ENCODE results near the gene ODC1.

Gene ODC1

DNA sequence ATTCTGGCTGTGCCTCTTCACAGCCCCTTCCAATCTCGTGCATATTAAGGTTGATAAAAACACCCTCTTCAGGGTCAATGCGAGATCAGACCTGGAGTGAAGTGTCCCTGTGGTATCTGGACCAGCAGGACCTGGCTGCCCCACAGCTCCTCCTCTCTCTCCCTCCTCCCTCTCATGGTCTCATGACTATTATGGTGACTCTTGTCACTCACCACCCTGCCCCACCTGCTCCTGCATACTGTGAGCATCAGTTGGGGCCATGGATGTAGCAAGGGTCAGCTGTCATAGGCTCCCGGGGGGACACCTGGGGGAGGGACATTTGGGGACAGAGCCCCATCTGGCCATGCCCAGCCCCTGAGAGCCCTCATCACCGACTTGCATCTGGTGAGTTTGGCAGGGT is 50.2 kb downstream of the ODC1 start:
- no peak for DNase-seq

DNA sequence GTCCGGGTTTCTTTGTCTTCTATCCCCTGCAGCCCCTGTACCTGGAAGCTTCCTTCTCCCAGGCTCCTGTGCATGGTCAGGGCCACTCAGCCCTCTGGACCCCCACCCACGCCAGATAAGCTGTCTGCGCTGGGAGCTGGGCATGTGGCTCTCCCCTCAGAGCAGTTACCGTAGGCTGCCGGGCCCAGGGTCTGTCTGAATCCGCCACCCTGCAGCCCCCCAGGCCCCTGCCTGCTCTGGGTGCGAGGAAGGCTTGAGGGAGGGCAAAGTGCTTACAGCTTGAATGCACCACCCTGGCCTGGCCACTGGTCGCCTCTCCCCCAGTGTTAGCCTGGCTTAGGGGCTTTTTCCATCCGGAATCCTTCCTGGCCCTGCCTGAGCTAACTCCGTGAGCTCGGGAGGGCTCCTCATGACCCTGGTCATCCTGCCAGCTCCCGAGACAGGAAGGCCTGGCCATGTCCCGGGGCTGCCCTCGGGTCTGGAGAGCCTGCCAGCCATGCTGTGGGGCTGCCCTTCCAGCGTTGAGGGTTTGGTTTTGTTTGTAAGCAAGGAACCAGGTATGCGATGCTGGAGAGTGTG is 50.7 kb downstream of the ODC1 start:
- no peak for DNase-seq

DNA sequence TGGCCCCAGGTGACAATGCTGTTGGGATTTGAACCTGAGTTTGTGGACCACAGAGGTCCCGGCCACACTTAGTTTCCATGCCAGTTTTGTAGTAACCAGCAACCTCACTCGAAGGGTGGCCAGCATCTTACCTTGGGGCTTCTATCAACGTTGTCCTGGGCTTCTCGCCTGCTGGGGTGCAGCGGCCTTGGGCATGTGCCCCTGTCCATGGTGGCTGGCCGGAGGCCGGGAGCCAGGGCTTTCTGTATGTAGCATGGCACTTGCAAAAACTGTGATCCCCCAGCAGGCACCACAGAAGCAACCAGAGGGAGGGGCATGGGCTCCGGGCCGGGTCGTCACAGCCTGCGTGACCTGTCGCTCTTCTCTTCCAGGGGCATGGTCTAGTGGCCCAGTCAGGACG is 51.7 kb downstream of the ODC1 start:
- no peak for DNase-seq

DNA sequence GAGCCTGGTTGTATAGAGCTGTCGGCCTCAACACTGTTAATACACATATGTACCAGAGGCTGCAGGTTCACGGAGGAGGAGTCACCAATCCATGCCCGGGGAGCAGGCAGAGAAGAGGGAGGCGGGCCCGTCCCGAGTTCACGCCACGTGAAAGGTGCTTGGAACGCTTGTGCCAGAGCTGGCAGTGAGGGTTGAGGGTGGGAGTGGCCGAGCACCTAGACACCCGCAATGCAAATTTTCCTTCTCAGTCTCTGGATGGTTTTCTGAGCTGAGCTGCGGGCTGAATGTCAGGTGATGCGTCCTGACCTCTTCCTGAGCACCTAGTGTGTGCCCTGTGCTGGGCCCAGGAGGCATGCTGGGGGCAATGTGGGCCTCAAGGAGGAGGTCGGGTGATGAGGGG is 52.2 kb downstream of the ODC1 start:
- DNase-seq: no peak

DNA sequence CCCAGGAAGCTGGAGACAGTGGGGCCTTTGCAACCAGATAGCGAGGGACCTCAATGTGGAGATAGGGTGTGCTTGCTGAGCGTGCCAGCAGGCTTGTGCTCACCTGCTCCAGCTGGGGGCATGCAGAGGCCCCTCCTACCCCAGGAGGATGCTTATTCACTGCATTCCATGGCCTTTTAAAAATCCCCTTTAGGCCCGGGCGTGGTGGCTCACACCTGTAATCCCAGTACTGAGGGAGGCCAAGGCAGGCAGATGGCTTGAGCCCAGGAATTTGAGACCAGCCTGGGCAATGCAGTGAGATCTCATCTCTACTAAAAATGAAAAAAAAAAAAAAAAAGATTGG is 54.5 kb downstream of the ODC1 start:
- DNase-seq: no peak

DNA sequence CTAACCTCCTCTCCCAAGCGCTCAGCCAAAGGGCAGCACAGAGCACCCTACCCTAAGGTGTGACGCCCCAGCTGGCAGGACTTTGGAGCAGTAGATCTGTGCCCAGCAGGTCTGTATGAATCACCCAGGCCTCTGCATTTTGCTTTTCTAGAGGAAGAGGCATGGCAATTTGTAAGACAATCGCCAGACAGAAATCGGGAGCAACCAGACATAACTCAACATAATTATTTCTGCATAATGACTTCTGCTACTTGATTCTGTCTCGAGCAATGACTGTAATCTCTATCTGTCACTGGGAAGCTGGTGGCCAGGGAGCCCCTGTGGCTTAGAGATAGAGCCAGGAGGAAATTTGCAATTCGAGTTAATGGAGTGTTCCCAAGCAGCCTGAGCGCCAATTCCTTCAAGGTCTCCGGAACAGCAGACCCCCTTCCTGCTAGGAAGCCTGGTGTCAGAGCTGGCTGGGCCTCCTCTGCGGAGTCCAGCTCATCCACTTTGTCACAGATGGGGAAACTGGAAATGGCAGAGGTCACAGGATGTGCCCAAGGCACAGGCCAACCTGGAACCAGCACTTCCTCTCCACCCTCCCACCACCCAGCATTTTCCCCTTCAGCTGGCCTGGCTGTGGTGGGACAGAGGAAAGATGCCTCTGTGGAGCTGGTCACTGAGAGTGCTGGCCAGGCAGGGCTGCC is 55.0 kb downstream of the ODC1 start:
- no peak for DNase-seq

DNA sequence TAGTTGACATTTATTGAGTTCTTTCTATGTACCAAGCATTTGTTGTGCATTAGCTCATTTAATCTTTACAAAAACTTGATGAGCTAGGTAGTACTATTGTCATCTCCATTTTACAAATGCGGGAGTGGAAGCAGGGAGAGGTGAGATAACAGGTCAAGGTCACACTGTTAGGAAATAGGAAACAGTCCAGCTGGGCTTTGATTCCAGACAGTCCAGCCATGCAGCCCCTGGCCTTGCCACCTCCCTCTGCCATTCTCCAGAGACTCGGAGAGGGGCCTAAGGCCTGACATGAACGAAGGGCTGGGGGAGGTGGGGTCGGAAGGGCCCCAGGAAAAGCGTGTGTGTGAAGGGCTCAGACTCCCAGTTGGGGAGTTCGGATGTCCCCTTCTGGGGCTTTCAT is 55.6 kb downstream of the ODC1 start:
- DNase-seq: no peak

DNA sequence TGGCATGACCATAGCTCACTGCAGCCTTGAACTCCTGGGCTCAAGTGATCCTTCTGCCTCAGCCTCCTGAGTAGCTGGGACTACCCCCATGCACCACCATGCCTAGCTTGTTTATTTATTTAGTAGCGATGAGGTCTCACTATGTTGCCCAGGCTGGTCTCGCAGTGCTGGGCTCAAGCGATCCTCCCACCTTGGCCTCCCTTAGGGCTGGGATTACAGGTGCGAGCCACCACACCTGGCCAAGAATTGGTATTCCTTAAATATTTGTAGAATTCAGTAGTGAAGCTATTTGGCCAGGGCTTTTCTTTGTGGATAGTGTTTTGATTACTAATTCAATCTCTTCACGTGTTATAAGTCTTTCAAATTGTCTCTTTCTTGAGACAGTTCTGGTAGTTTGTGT is 56.0 kb downstream of the ODC1 start:
- no peak for DNase-seq

DNA sequence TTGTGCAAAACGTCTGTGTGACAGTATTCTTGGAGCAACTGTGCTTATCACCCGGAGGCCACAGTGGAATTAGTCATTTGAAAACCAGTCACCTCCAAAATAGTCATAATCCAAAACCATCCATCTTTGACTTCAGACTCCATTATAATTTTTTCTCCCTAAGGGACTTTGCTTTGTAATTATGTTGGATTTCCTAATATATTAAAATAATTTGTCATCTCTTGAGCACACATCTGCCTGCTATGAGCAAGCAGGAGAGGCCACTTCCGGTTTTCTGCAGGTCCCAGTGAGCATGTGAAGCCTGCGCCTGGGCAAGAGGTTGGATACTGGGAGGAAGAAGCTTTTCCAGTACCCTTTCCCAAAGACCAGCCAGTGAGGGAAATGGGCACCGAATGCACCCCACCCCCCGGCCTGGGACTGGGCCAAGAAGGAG is 57.7 kb downstream of the ODC1 start:
- DNase-seq: no peak
